Peyer's patch (tissue), 4 donors: ENCODE measurements around the gene PARD3B.

Source experiments
- POLR2A ChIP-seq, 2 donors: fragments of 450-650 bp; IDR thresholded peaks; one replicate each; pipeline ENCODE4 v1.5.1; 2017; ENCODE audit warnings: antibody characterized with exemption in 2 of 2, mild to moderate bottlenecking in 2 of 2, moderate library complexity in 2 of 2
- TF ChIP-seq, protein P1 (sequence below), 6 experiments: fragments of 450-650 bp in 4 of 6; fragments of 200-600 bp in 2 of 6; sonication (generic) in 1 of 6; IDR thresholded peaks; one replicate each; pipeline ENCODE4 v1.5.1; 2017 to 2019; ENCODE audit warnings: antibody characterized with exemption in 6 of 6, mild to moderate bottlenecking in 3 of 6, moderate library complexity in 1 of 6

- TF ChIP-seq, protein P1, sequence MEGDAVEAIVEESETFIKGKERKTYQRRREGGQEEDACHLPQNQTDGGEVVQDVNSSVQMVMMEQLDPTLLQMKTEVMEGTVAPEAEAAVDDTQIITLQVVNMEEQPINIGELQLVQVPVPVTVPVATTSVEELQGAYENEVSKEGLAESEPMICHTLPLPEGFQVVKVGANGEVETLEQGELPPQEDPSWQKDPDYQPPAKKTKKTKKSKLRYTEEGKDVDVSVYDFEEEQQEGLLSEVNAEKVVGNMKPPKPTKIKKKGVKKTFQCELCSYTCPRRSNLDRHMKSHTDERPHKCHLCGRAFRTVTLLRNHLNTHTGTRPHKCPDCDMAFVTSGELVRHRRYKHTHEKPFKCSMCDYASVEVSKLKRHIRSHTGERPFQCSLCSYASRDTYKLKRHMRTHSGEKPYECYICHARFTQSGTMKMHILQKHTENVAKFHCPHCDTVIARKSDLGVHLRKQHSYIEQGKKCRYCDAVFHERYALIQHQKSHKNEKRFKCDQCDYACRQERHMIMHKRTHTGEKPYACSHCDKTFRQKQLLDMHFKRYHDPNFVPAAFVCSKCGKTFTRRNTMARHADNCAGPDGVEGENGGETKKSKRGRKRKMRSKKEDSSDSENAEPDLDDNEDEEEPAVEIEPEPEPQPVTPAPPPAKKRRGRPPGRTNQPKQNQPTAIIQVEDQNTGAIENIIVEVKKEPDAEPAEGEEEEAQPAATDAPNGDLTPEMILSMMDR (IDR thresholded peaks at IDR 0.05), result no peak
- no peak for TF ChIP-seq POLR2A (IDR thresholded peaks at IDR 0.05)
Measured at GRCh38 chr2:204794624-204795023, 249.3 kb downstream of the PARD3B start.
